SK-N-MC (cell line): ENCODE data around the gene DGUOK.

Experiments
- DNase-seq: peaks from one replicate; pipeline ENCODE4 v3.0.0-alpha.2; 2011; ENCODE audit warnings: low read depth, low spot score
- H3K27ac ChIP-seq: fragments of 200-600 bp; sonication (generic); 2 replicates; pipeline ENCODE4 v1.5.1; 2016; ENCODE audit warnings: mixed run types
- H3K36me3 ChIP-seq: fragments of 200-600 bp; sonication (generic); 2 replicates; pipeline ENCODE4 v1.6.1; 2017; ENCODE audit warnings: antibody characterized with exemption, low read length, mixed read lengths; ENCODE audit not compliant: insufficient read depth
- H3K4me3 ChIP-seq: fragments of 200-600 bp; sonication (generic); 2 replicates; pipeline ENCODE4 v1.5.1; 2016
- H3K9ac ChIP-seq: fragments of 200-600 bp; sonication (generic); 2 replicates; pipeline ENCODE4 v1.8.0; 2017; ENCODE audit warnings: mixed run types, mixed read lengths; ENCODE audit not compliant: insufficient read length
- H3K9me3 ChIP-seq: fragments of 200-600 bp; sonication (generic); 2 replicates; pipeline ENCODE4 v1.6.1; 2017; ENCODE audit warnings: low read depth, mild to moderate bottlenecking, antibody characterized with exemption, low read length, moderate library complexity, mixed read lengths
- EZH2 ChIP-seq: fragments of 200-600 bp; sonication (generic); IDR thresholded peaks from one replicate; pipeline ENCODE4 v1.6.1; 2017; ENCODE audit warnings: antibody characterized with exemption
- FOXP2 ChIP-seq: optimal IDR thresholded peaks from 2 replicates; pipeline ENCODE3; 2011; ENCODE audit warnings: mild to moderate bottlenecking, moderate library complexity; ENCODE audit not compliant: insufficient read depth; ENCODE audit errors: extremely low read length, control extremely low read depth
- POLR2AphosphoS5 ChIP-seq: IDR thresholded peaks from 2 replicates; pipeline ENCODE4 v1.6.1; 2012; ENCODE audit warnings: mild to moderate bottlenecking, low read depth, low read length, borderline replicate concordance

The DGUOK gene

DNA sequence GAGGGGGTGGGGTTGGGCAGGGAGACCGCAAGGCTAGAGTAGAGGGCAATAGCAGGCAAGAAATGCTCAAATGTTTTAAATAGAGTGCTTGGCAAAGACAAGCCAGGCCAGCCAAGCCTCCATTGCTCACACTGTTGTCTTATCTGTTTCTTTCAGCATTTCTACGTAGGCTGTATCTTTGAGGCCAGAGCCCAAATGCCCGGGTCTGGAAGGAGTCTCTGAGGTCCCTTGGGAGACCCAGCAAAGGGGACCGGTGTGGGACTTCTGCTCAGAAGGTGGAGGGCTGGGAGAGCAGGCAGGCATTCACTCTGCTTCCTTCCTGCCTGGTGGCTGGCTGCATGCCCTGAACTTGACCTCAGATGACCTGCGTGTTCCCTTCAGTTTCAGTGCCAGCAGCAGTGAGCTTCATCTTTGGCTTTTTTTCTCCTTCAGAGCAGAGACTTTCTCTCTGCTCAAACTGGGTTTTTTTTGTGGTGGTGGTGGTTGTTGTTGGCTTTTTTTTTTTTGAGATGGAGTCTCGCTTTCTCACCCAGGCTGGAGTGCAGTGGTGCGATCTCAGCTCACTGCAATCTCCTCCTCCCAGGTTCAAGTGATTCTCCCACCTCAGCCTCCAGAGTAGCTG, 44.3 kb downstream of the DGUOK start:
- Histone ChIP-seq H3K9me3 (no peaks in the 10 kb centered on the region), H3K4me3 (peak overlapping the region; percentile 39; the same call in 1 of the 2 replicates), H3K9ac (peak overlapping the region; percentile 19), H3K27ac (peak overlapping the region; percentile 39), H3K36me3 (no peaks in the 10 kb centered on the region)
- no peak for DNase-seq
- TF ChIP-seq EZH2 = no peak
- no peak for TF ChIP-seq POLR2AphosphoS5
- TF ChIP-seq FOXP2 = no peak

DNA sequence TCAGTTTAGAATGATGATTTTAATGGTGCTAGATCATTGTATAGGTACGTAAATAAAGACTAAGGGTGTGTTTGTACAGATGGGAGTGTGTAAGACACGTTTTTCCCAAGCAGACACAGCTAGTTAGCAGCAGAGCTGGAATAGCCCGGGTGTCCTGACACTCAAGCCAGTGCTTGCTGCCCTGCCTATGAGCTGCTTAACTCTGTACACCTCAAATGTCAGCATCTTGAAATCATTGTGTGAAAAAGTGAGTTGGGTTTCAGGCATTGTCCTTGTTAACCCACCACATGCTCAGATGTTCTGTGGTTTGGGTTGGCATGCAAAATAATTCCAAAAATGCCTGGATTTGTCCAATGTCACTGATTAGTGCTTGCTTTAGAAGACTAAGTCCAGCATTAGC, 45.0 kb downstream of the DGUOK start:
- Histone ChIP-seq H3K4me3 (no peak overlapping the region), H3K36me3 (no peaks in the 10 kb centered on the region), H3K9ac (peak overlapping the region; percentile 5), H3K9me3 (no peaks in the 10 kb centered on the region), H3K27ac (no peak overlapping the region)
- DNase-seq = no peak
- TF ChIP-seq FOXP2 (no peak), POLR2AphosphoS5 (no peak), EZH2 (no peak)

- TF ChIP-seq FOXP2 (no peak), POLR2AphosphoS5 (no peak), EZH2 (no peak)
- Histone ChIP-seq H3K9me3 (no peaks in the 10 kb centered on the region), H3K4me3 (no peak overlapping the region), H3K9ac (no peak overlapping the region), H3K27ac (no peak overlapping the region), H3K36me3 (no peaks in the 10 kb centered on the region)
- no peak for DNase-seq
These were observed 46.2 kb downstream of the DGUOK start for GRCh38 chr2:73972846-73973245.

GRCh38 chr2:73975731-73976130, 49.1 kb downstream of the DGUOK start:
- DNase-seq = no peak
- no peak for TF ChIP-seq EZH2
- TF ChIP-seq POLR2AphosphoS5 = no peak
- no peak for TF ChIP-seq FOXP2
- no peaks in the 10 kb centered on the region for H3K36me3 ChIP-seq
- H3K9me3 ChIP-seq = no peaks in the 10 kb centered on the region
- no peak overlapping the region for H3K27ac ChIP-seq
- H3K9ac ChIP-seq = no peak overlapping the region
- H3K4me3 ChIP-seq = no peak overlapping the region

- no peaks in the 10 kb centered on the region for H3K9me3 ChIP-seq
- H3K4me3 ChIP-seq = no peak overlapping the region
- no peaks in the 10 kb centered on the region for H3K36me3 ChIP-seq
- TF ChIP-seq EZH2 = no peak
- TF ChIP-seq POLR2AphosphoS5 = no peak
- H3K9ac ChIP-seq = no peak overlapping the region
- DNase-seq = no peak
- H3K27ac ChIP-seq = no peak overlapping the region
These were observed 50.1 kb downstream of the DGUOK start for GRCh38 chr2:73976803-73977202.

- H3K4me3 ChIP-seq = no peak overlapping the region
- TF ChIP-seq FOXP2 (no peak), POLR2AphosphoS5 (no peak), EZH2 (no peak)
- no peak for DNase-seq
- no peaks in the 10 kb centered on the region for H3K9me3 ChIP-seq
- no peaks in the 10 kb centered on the region for H3K36me3 ChIP-seq
- no peak overlapping the region for H3K27ac ChIP-seq
- H3K9ac ChIP-seq = no peak overlapping the region
These were observed 50.8 kb downstream of the DGUOK start for GRCh38 chr2:73977466-73977865.

DNA sequence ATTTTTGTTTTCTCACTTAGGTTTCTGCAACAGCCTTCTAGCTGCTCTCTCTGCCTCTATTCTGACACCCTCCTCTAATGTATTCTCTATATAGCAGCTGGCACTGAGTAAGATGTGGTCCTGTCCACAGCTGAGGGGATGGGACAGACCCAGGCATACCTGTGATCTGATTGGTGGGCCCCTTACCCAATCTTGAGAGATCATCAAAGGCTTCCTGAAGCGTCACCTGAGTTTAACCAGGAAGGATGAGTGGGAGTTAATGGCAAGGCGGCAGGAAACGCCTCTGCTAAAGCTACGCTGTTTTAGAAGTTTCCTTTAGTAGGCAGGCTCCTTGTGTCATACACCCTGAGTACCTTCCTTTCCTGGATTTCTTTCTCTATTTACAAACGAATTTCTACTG, 52.3 kb downstream of the DGUOK start:
- TF ChIP-seq POLR2AphosphoS5 = no peak
- TF ChIP-seq FOXP2 = no peak
- TF ChIP-seq EZH2 = no peak
- Histone ChIP-seq H3K36me3 (no peaks in the 10 kb centered on the region), H3K9ac (no peak overlapping the region), H3K4me3 (no peak overlapping the region), H3K9me3 (no peaks in the 10 kb centered on the region), H3K27ac (no peak overlapping the region)
- no peak for DNase-seq

DNA sequence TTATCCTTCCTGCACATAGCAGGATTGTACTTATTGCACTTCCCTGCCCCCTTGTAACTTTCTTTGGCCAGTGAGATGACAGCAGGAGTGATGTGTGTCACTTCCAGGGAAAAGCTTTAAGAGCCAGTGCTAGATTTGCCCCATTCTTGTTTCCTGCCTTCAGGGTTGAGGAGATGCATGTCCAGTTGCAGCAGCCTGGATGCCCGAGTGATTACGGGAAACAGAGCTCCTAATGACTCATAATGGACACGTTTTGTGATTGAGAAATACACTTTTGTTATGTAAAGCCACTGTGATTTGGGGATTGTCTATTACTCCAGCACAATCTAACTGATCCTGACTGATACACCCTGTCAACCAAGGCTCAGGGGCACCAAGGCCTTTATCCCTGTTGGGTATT, 53.0 kb downstream of the DGUOK start:
- no peak for DNase-seq
- H3K9me3 ChIP-seq = no peaks in the 10 kb centered on the region
- H3K27ac ChIP-seq = no peak overlapping the region
- no peak overlapping the region for H3K4me3 ChIP-seq
- H3K9ac ChIP-seq = no peak overlapping the region
- TF ChIP-seq FOXP2 (no peak), POLR2AphosphoS5 (no peak), EZH2 (no peak)
- H3K36me3 ChIP-seq = no peaks in the 10 kb centered on the region

- H3K36me3 ChIP-seq = no peaks in the 10 kb centered on the region
- H3K27ac ChIP-seq = no peak overlapping the region
- no peak overlapping the region for H3K4me3 ChIP-seq
- no peak for DNase-seq
- H3K9ac ChIP-seq = no peak overlapping the region
- H3K9me3 ChIP-seq = no peaks in the 10 kb centered on the region
- TF ChIP-seq POLR2AphosphoS5 = no peak
- no peak for TF ChIP-seq FOXP2
- TF ChIP-seq EZH2 = no peak
These were observed 53.9 kb downstream of the DGUOK start for GRCh38 chr2:73980566-73980965.
